HFFc6 (cell line): ENCODE data around the gene ETV3. TPM values are rescaled to one million over a fixed set of nuclear protein-coding genes. Genes with fewer than 3 reads are reported as not detected.

Experiments used
- DNase-seq: peaks from one replicate; pipeline ENCODE4 v3.0.0-alpha.2; 2018
- H3K27ac Mint-ChIP-seq: 2 replicates; pipeline ENCODE4 v1.8.0; 2020; ENCODE audit warnings: mild to moderate bottlenecking, mixed read lengths
- H3K27me3 Mint-ChIP-seq: 2 replicates; pipeline ENCODE4 v1.8.0; 2021; ENCODE audit warnings: mild to moderate bottlenecking, moderate library complexity, mixed read lengths; ENCODE audit not compliant: insufficient read depth
- H3K36me3 Mint-ChIP-seq: 2 replicates; pipeline ENCODE4 v1.8.0; 2021; ENCODE audit warnings: low read depth, mixed read lengths
- H3K4me1 Mint-ChIP-seq: 2 replicates; pipeline ENCODE4 v1.8.0; 2020; ENCODE audit warnings: low read depth, mixed read lengths
- H3K4me3 Mint-ChIP-seq: 2 replicates; pipeline ENCODE4 v1.8.0; 2020; ENCODE audit warnings: mild to moderate bottlenecking, moderate library complexity, mixed read lengths
- H3K9me3 Mint-ChIP-seq: 2 replicates; pipeline ENCODE4 v1.8.0; 2020; ENCODE audit warnings: mild to moderate bottlenecking, mixed read lengths
- CTCF ChIP-seq: fragments of 200-600 bp; sonication (generic); IDR thresholded peaks from 2 replicates; pipeline ENCODE4 v1.5.0; 2021; ENCODE audit warnings: antibody characterized with exemption, mild to moderate bottlenecking
- total RNA-seq, 6 experiments: library from RNA; stranded (reverse); fragmentation: NEBNext Ultra II Directional; extraction: Animal tissue kit (Norgen Biotek cat#: 25700); gene quantifications; 2 replicates in 1 of 6; 3 replicates in 5 of 6; pipeline ENCODE4 v1.2.3, GENCODE V29; 2021

The ETV3 gene
- total RNA-seq, 6 experiments from 2014 or later = 20.0 to 22.9 (median 21.0) TPM

- H3K9me3 Mint-ChIP-seq = no peaks in the 10 kb centered on the region
- DNase-seq = no peak
- H3K4me1 Mint-ChIP-seq = peaks cover 6% of the 10 kb centered on the region; the same call in 1 of the 2 replicates
- no peak overlapping the region for H3K4me3 Mint-ChIP-seq
- no peak for TF ChIP-seq CTCF
- H3K36me3 Mint-ChIP-seq = no peaks in the 10 kb centered on the region
- H3K27me3 Mint-ChIP-seq = peaks cover 37% of the 10 kb centered on the region
- H3K27ac Mint-ChIP-seq = no peak overlapping the region
These were observed 23.7 kb downstream of the ETV3 start for GRCh38 chr1:157114183-157115121.

GRCh38 chr1:157113631-157114030, 24.6 kb downstream of the ETV3 start:
- peaks cover 6% of the 10 kb centered on the region; the same call in 1 of the 2 replicates for H3K4me1 Mint-ChIP-seq
- no peak for TF ChIP-seq CTCF
- no peak for DNase-seq
- H3K9me3 Mint-ChIP-seq = no peaks in the 10 kb centered on the region
- H3K36me3 Mint-ChIP-seq = no peaks in the 10 kb centered on the region
- no peak overlapping the region for H3K4me3 Mint-ChIP-seq
- peaks cover 40% of the 10 kb centered on the region for H3K27me3 Mint-ChIP-seq
- no peak overlapping the region for H3K27ac Mint-ChIP-seq

- H3K9me3 Mint-ChIP-seq = no peaks in the 10 kb centered on the region
- H3K36me3 Mint-ChIP-seq = no peaks in the 10 kb centered on the region
- H3K4me3 Mint-ChIP-seq = no peak overlapping the region
- H3K4me1 Mint-ChIP-seq = peaks cover 6% of the 10 kb centered on the region; the same call in 1 of the 2 replicates
- DNase-seq = no peak
- peaks cover 40% of the 10 kb centered on the region for H3K27me3 Mint-ChIP-seq
- H3K27ac Mint-ChIP-seq = no peak overlapping the region
- TF ChIP-seq CTCF = no peak
These were observed 25.1 kb downstream of the ETV3 start for GRCh38 chr1:157113106-157113505.

GRCh38 chr1:157112186-157112867, 25.9 kb downstream of the ETV3 start:
- no peak overlapping the region for H3K4me3 Mint-ChIP-seq
- DNase-seq = no peak
- H3K27ac Mint-ChIP-seq = no peak overlapping the region
- H3K36me3 Mint-ChIP-seq = no peaks in the 10 kb centered on the region
- peaks cover 8% of the 10 kb centered on the region; the same call in 1 of the 2 replicates for H3K4me1 Mint-ChIP-seq
- H3K9me3 Mint-ChIP-seq = no peaks in the 10 kb centered on the region
- H3K27me3 Mint-ChIP-seq = peaks cover 40% of the 10 kb centered on the region
- TF ChIP-seq CTCF = no peak

GRCh38 chr1:157111396-157112165, 26.6 kb downstream of the ETV3 start:
- H3K36me3 Mint-ChIP-seq = no peaks in the 10 kb centered on the region
- no peak for DNase-seq
- H3K27ac Mint-ChIP-seq = no peak overlapping the region
- H3K9me3 Mint-ChIP-seq = no peaks in the 10 kb centered on the region
- H3K27me3 Mint-ChIP-seq = peaks cover 40% of the 10 kb centered on the region
- TF ChIP-seq CTCF = no peak
- peaks cover 15% of the 10 kb centered on the region for H3K4me1 Mint-ChIP-seq
- no peak overlapping the region for H3K4me3 Mint-ChIP-seq
